IPS-18c (cell line): ENCODE measurements around the gene PRIMPOL.
"Not testable (repeated sequence)": the region's sequence is repeated elsewhere in the genome, so short reads cannot be mapped to it uniquely, and the experiment has no call there.

Experiments used
- H3K4me3 ChIP-seq: 2 replicates; pipeline ENCODE4 v1.7.0; 2013; ENCODE audit warnings: low read depth, mild to moderate bottlenecking, low read length, moderate library complexity; ENCODE audit not compliant: insufficient read depth
- H3K9me3 ChIP-seq: one replicate; pipeline ENCODE4 v1.6.1; 2013; ENCODE audit warnings: mild to moderate bottlenecking, low read length, moderate library complexity; ENCODE audit not compliant: control insufficient read depth, insufficient read depth

Gene PRIMPOL, protein sequence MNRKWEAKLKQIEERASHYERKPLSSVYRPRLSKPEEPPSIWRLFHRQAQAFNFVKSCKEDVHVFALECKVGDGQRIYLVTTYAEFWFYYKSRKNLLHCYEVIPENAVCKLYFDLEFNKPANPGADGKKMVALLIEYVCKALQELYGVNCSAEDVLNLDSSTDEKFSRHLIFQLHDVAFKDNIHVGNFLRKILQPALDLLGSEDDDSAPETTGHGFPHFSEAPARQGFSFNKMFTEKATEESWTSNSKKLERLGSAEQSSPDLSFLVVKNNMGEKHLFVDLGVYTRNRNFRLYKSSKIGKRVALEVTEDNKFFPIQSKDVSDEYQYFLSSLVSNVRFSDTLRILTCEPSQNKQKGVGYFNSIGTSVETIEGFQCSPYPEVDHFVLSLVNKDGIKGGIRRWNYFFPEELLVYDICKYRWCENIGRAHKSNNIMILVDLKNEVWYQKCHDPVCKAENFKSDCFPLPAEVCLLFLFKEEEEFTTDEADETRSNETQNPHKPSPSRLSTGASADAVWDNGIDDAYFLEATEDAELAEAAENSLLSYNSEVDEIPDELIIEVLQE

GRCh38 chr4:184649026-184649970 is at the start of gene PRIMPOL, which contains the start of gene CASP3:
Gene PRIMPOL (plus strand): TSS chr4:184649738. CDS start chr4:184657141, 7,403 bp downstream.
Gene CASP3 (minus strand): TSS chr4:184649447. CDS start chr4:184638453, 10,994 bp downstream.
- Histone ChIP-seq H3K4me3 (peak within 1 kb of the TSS; percentile 85), H3K9me3 (no peaks in the 10 kb centered on the region)

GRCh38 chr4:184600982-184601381 is 48.6 kb upstream of the PRIMPOL start:
- H3K9me3 ChIP-seq, H3K4me3 ChIP-seq: not testable (repeated sequence)

DNA sequence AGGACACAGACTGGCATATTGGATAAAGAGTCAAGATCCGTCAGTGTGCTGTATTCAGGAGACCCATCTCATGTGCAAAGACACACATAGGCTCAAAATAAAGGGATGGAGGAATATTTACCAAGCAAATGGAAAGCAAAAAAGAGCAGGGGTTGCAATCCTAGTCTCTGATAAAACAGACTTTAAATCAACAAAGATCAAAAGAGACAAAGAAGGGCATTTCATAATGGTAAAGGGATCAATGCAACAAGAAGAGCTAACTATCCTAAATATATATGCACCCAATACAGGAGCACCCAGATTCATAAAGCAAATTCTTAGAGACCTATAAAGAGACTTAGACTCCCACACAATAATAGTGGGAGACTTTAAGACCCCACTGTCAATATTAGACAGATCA is 46.7 kb upstream of the PRIMPOL start:
- not testable (repeated sequence) for H3K9me3 ChIP-seq

GRCh38 chr4:184607429-184607828 is 42.1 kb upstream of the PRIMPOL start:
- not testable (repeated sequence) for H3K4me3 ChIP-seq, H3K9me3 ChIP-seq

More for the DNA sequence above, 46.7 kb upstream of the PRIMPOL start:
- H3K4me3 ChIP-seq: not testable (repeated sequence)

- H3K9me3 ChIP-seq: peaks cover 3% of the 10 kb centered on the region
- H3K4me3 ChIP-seq: no peak overlapping the region
Measured at GRCh38 chr4:184612074-184612473, 37.5 kb upstream of the PRIMPOL start.

DNA sequence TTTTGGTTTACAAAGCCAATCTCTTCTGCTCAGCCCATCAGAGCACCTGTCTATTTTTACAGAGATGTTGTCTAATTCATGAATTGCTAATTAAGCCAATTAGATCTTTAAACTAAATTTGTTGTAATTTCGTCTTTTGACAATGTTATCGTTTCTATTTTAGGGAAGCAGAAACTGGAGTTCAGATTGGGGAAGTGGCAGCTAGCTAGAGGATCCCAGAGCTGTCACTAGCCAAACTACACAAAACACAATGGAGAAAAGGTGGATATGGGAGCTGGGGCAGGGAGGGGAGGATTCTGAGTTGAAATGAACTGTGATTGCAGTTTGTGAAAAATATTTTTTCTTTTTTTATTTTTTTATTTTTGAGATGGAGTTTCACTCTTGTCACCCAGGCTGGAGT is 36.1 kb upstream of the PRIMPOL start:
- peaks cover 3% of the 10 kb centered on the region for H3K9me3 ChIP-seq
- H3K4me3 ChIP-seq: no peak overlapping the region

- H3K9me3 ChIP-seq: peaks cover 5% of the 10 kb centered on the region
- no peak overlapping the region for H3K4me3 ChIP-seq
Measured at GRCh38 chr4:184614509-184614908, 35.0 kb upstream of the PRIMPOL start.

DNA sequence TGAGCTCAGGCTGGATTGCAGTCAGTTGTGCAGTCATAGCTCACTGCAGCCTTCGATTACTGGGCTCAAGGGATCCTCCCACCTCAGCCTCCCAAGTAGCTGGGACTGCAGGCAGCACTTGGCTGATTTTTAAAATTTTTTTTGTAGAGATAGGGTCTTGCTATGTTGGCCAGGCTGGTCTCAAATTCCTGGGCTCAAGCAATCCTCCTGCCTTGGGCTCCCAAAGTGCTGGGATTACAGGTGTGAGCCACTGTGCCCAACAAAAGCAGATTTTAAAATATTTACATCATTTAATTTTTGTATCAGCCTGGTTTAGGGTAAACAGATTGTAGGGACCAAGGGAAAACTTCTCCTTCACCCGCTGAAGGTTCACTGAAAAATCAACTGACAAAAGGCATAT is 33.4 kb upstream of the PRIMPOL start:
- H3K9me3 ChIP-seq, H3K4me3 ChIP-seq: not testable (repeated sequence)

GRCh38 chr4:184616633-184617551 is 32.6 kb upstream of the PRIMPOL start:
- Histone ChIP-seq H3K4me3 (no peak overlapping the region), H3K9me3 (peaks cover 5% of the 10 kb centered on the region)

DNA sequence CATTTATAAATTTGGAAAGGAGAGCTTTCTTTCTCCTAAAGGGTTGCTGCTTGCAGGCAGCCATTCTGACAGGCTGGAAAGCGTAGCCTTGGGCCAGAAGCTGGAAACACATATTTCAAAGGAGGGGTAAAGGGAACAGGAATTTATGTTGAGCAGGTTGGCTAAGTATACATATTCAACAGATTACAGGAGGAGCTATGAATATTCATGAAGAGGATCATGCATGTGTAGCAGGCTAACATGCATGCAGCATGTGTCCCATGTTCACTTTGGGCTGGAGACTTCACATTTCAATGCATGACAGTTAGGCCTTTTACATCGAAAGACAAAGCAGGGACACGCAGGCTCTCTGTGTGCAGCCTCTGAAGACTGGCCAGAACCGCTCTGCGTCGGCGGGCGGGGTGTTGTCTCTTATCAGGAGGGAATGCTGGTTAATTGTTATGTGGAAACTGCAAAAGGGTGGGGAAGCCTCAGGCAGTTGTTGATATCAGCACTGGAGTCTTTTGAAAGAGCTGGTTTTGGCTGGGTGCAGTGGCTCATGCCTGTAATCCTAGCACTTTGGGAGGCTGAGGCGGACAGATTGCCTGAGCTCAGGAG is 31.8 kb upstream of the PRIMPOL start:
- peaks cover 5% of the 10 kb centered on the region for H3K9me3 ChIP-seq
- H3K4me3 ChIP-seq: no peak overlapping the region

DNA sequence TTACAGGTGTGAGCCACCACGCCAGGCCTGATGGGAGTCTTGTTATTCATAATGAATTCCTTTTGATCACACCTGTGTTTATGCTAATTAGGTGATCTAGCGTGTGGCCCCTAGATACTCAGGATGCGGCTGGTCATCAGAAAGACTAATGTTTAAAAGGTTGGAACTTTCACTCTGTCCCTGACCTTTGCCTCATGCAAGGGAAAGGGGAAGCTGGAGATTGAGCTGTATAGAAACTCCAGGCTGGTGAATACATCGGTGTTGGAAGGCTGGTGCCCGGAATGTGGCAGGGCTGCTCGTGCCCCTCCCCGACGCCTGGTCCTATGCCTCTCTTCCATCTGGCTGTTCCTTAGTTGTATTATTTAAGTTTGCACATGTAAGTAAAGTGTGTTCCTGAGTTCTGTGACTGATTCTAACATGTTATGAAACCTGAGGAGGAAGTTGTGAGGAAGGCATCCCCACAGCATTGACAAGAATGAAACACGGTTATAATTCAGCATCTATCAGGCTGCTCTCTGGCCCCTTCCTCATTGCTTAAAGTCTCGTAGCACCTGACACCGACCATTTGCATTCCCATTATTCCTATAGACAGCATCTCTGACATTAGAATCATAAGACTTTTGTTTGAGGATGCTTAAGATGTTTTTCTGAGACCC is 29.2 kb upstream of the PRIMPOL start:
- H3K4me3 ChIP-seq: no peak overlapping the region
- H3K9me3 ChIP-seq: peaks cover 2% of the 10 kb centered on the region

- Histone ChIP-seq H3K9me3 (peaks cover 2% of the 10 kb centered on the region), H3K4me3 (no peak overlapping the region)
Measured at GRCh38 chr4:184621518-184621917, 28.0 kb upstream of the PRIMPOL start.

GRCh38 chr4:184624504-184624903 is 25.0 kb upstream of the PRIMPOL start:
- H3K4me3 ChIP-seq, H3K9me3 ChIP-seq: not testable (repeated sequence)

DNA sequence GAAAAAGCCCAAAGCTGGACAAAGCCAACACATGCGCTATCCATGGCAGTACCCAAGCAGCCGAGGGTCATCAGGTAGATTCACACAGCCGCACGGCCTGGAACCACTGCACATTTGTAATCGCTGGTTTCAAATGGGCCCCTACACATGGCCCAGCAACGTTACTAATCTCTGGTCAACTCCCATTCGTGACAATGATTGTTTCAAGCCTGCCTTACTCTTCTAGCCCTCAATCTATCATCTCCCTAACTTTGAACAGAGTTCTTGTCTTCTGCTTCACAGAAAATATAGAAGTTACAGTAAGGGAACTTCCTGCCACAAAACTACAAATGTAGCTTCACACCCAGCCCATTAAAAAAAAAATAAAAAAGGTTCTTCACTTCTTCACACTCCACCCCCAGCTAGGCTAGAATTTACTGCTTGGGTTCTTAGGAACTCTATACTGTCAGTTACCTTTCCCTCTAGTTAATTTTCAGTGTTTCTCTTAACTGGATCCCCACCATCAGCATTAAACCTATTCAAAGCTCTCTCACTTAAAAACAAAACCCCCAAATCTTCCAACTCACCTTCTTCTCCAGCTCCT is 24.5 kb upstream of the PRIMPOL start:
- H3K9me3 ChIP-seq: no peaks in the 10 kb centered on the region
- H3K4me3 ChIP-seq: no peak overlapping the region

DNA sequence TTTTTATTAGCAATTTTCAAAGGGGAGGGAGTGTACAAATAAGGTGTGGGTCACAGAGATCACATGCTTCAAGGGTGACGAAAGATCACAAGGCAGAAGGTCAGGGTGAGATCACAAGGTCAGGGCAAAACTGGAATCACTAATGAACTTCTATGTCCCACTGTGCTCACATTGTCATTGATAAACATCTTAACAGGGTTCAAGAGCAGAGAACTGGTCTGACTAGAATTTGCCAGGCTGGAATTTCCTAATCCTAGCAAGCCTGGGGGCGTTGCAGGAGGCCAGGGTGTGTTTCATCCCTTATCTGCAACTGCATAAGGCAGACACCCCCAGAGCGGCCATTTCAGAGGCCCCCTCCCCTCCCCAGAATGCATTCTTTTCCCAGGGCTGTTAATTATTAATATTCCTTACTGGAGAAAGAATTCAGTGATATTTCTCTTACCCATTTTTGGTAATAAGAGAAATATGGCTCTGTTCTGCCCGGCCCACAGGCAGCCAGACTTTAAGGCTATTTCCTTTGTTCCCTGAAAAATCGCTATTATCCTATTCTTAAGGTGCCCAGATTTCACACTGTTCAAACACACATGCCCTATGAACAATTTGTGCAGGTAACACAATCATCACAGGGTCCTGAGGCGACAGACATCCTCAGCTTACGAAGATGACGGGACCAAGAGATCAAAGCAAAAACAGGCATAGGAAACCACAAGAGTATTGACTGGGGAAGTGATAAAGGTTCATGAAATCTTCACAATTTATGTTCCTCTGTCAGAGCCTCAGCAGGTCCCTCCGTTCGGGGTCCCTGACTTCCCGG is 23.5 kb upstream of the PRIMPOL start:
- H3K4me3 ChIP-seq, H3K9me3 ChIP-seq: not testable (repeated sequence)
